CD14-positive monocyte (primary cell): ENCODE data around the gene ASPN. TPM values are rescaled to one million over a fixed set of nuclear protein-coding genes. Genes with fewer than 3 reads are reported as not detected.

ENCODE experiments used
- DNase-seq, 3 donors: peaks; one replicate each; pipeline ENCODE4 v3.0.0-alpha.2; 2011 to 2022
- H2AFZ ChIP-seq: 2 replicates; pipeline ENCODE4 v1.6.0; 2012; ENCODE audit warnings: mild to moderate bottlenecking, low read depth, low read length, inconsistent platforms; ENCODE audit not compliant: insufficient read depth, poor library complexity, severe bottlenecking
- H3K27ac ChIP-seq, 2 donors: 1 replicate in 1 of 2; 2 replicates in 1 of 2; pipeline ENCODE4 v1.5.1; 2012 to 2013; ENCODE audit warnings: low read length in 2 of 2, control low read depth in 1 of 2, inconsistent platforms in 1 of 2, low read depth in 1 of 2, mild to moderate bottlenecking in 1 of 2
- H3K27me3 ChIP-seq, 2 donors: one replicate each; pipeline versions ENCODE4 v1.6.0 to v1.6.1; 2011 to 2013; ENCODE audit warnings: low read length in 2 of 2; ENCODE audit not compliant: control insufficient read depth in 2 of 2, insufficient read depth in 2 of 2
- H3K36me3 ChIP-seq, 2 donors: replicated peaks in 1 of 2; 1 replicate in 1 of 2; 2 replicates in 1 of 2; pipeline versions ENCODE4 v1.5.1 to v1.6.1; 2012 to 2013; ENCODE audit warnings: low read length in 2 of 2, control low read depth in 1 of 2, inconsistent platforms in 1 of 2, mild to moderate bottlenecking in 1 of 2; ENCODE audit not compliant: insufficient read depth in 2 of 2, control insufficient read depth in 1 of 2
- H3K4me1 ChIP-seq, 2 donors: 1 replicate in 1 of 2; 2 replicates in 1 of 2; pipeline versions ENCODE4 v1.5.1 to v1.6.1; 2012 to 2013; ENCODE audit warnings: low read length in 2 of 2, control low read depth in 1 of 2, inconsistent platforms in 1 of 2, mild to moderate bottlenecking in 1 of 2, moderate library complexity in 1 of 2; ENCODE audit not compliant: insufficient read depth in 2 of 2, control insufficient read depth in 1 of 2
- H3K4me2 ChIP-seq: replicated peaks from 2 replicates; pipeline ENCODE3; 2012; ENCODE audit warnings: low read length, moderate library complexity, mild to moderate bottlenecking; ENCODE audit not compliant: poor library complexity, severe bottlenecking; ENCODE audit errors: extremely low read depth
- H3K4me3 ChIP-seq, 3 experiments: fragments of 200-600 bp in 1 of 3; sonication (generic) in 1 of 3; replicated peaks in 1 of 3; 1 replicate in 2 of 3; 2 replicates in 1 of 3; pipeline ENCODE4 v1.5.1; 2011 to 2013; ENCODE audit warnings: low read length in 3 of 3, mild to moderate bottlenecking in 3 of 3, control low read depth in 2 of 3, low read depth in 2 of 3, inconsistent platforms in 1 of 3, moderate library complexity in 1 of 3
- H3K79me2 ChIP-seq: 2 replicates; pipeline ENCODE4 v1.6.0; 2012; ENCODE audit warnings: mild to moderate bottlenecking, control low read depth, inconsistent platforms, low read length, moderate library complexity; ENCODE audit not compliant: insufficient read depth
- H3K9ac ChIP-seq: 2 replicates; pipeline ENCODE4 v1.6.0; 2017; ENCODE audit warnings: low read length, mild to moderate bottlenecking; ENCODE audit not compliant: insufficient read depth, poor library complexity, severe bottlenecking
- H3K9me3 ChIP-seq, 2 donors: replicated peaks in 1 of 2; 1 replicate in 1 of 2; 2 replicates in 1 of 2; pipeline versions ENCODE4 v1.5.1 to v1.6.1; 2012 to 2013; ENCODE audit warnings: low read length in 2 of 2, control low read depth in 1 of 2; ENCODE audit not compliant: control insufficient read depth in 1 of 2, insufficient read depth in 1 of 2
- H4K20me1 ChIP-seq: 2 replicates; pipeline ENCODE4 v1.6.0; 2012; ENCODE audit warnings: mild to moderate bottlenecking, low read length, control low read depth, moderate library complexity; ENCODE audit not compliant: insufficient read depth
- H3K27ac Mint-ChIP-seq, 7 donors: one replicate each; pipeline ENCODE4 v1.8.0; 2020; ENCODE audit warnings: mild to moderate bottlenecking in 7 of 7, mixed read lengths in 7 of 7, moderate library complexity in 6 of 7, inconsistent platforms in 2 of 7
- H3K27me3 Mint-ChIP-seq, 3 donors: one replicate each; pipeline ENCODE4 v1.8.0; 2021 to 2022; ENCODE audit warnings: low read depth in 3 of 3, mild to moderate bottlenecking in 3 of 3, mixed read lengths in 3 of 3, moderate library complexity in 3 of 3, inconsistent platforms in 1 of 3
- H3K36me3 Mint-ChIP-seq, 2 donors: one replicate each; pipeline ENCODE4 v1.8.0; 2020; ENCODE audit warnings: mixed read lengths in 2 of 2, inconsistent platforms in 1 of 2, mild to moderate bottlenecking in 1 of 2
- H3K4me1 Mint-ChIP-seq: one replicate; pipeline ENCODE4 v1.8.0; 2020; ENCODE audit warnings: mild to moderate bottlenecking, mixed read lengths
- H3K4me3 Mint-ChIP-seq, 2 donors: one replicate each; pipeline ENCODE4 v1.8.0; 2020; ENCODE audit warnings: mild to moderate bottlenecking in 2 of 2, mixed read lengths in 2 of 2, moderate library complexity in 1 of 2
- H3K9me3 Mint-ChIP-seq, 7 donors: one replicate each; pipeline ENCODE4 v1.8.0; 2020 to 2022; ENCODE audit warnings: mixed read lengths in 7 of 7, mild to moderate bottlenecking in 6 of 7, moderate library complexity in 6 of 7, inconsistent platforms in 2 of 7
- CTCF ChIP-seq: fragments of 200-600 bp; IDR thresholded peaks from one replicate; pipeline ENCODE4 v1.8.0; 2022; ENCODE audit warnings: antibody characterized with exemption, mild to moderate bottlenecking
- WGBS: methylation state at CpG from one replicate; pipeline ENCODE4 v1.1.5; 2013; ENCODE audit warnings: missing lambda C conversion rate; ENCODE audit not compliant: insufficient coverage; 5-methylcytosine and 5-hydroxymethylcytosine counted together
- intact Hi-C, 2 donors: fragments of 100-400 bp; cut with micrococcal nuclease; formaldehyde crosslinking; loops; one replicate each; pipeline versions ENCODE4 v1.15.0 to v1.15.1; 2023
- polyA plus RNA-seq, 3 donors: library from polyadenylated mRNA; depleted of rRNA in 1 of 3; unstranded in 2 of 3; stranded (reverse) in 1 of 3; fragments of 300-500 nt in 2 of 3; fragments of >200 nt in 1 of 3; fragmentation: Illumina TruSeq in 2 of 3; gene quantifications; 1 replicate in 2 of 3; 2 replicates in 1 of 3; pipeline ENCODE4 v1.2.3, GENCODE V29; 2012 to 2021

The ASPN gene
- polyA plus RNA-seq, 3 donors = not detected

GRCh38 chr9:92527832-92528521 lies 45.7 kb upstream of the ASPN start:
- Mint-ChIP-seq H3K27ac (no peak overlapping the region), H3K27me3 (no peaks in the 10 kb centered on the region), H3K9me3 (peaks cover 0 to 3% (median 1%) of the 10 kb centered on the region in 7 donors), H3K36me3 (peaks cover 5 to 7% of the 10 kb centered on the region in 2 donors), H3K4me3 (no peak overlapping the region), H3K4me1 (no peaks in the 10 kb centered on the region)
- Histone ChIP-seq H3K36me3 (no peaks in the 10 kb centered on the region), H3K4me1 (no peaks in the 10 kb centered on the region), H3K27me3 (no peaks in the 10 kb centered on the region), H3K79me2 (no peaks in the 10 kb centered on the region), H3K4me2 (no peak overlapping the region), H3K9ac (no peak overlapping the region), H3K4me3 (no peak overlapping the region), H4K20me1 (no peaks in the 10 kb centered on the region), H2AFZ (no peak overlapping the region), H3K9me3 (no peaks in the 10 kb centered on the region), H3K27ac (no peak overlapping the region)
- DNase-seq = no peak
- no peak for TF ChIP-seq CTCF
- intact Hi-C loops = no loop called here
- 89% methylated on average over 1 of the region's 4 CpGs for WGBS

DNA sequence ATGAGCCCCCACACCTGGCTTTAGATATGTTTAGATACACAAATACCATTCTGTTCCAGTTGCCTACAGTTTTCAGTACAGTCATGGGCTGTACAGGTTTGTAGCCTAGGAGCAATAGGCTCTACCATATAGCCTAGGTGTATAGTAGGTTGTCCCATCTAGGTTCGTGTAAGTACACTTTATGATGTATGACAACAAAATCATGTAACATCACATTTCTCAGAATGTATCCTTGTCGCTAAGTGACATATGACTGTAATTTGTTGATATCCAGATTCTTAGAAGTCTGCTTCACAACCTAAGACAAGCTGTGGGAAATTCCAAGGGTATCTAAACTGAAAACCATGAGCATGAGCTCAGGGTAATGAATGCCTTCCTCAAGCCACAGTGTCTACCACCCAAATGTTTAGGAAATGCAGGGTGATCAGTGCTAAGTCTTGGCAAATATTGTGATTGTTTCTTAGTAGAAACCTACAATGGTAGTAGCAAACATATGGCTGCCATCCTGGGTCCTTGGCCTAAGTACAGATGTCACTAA lies 45.1 kb upstream of the ASPN start:
- Mint-ChIP-seq H3K4me1 (no peaks in the 10 kb centered on the region), H3K27ac (no peak overlapping the region), H3K9me3 (peaks cover 0 to 2% (median 1%) of the 10 kb centered on the region in 7 donors), H3K27me3 (no peaks in the 10 kb centered on the region), H3K4me3 (no peak overlapping the region), H3K36me3 (peaks cover 5 to 7% of the 10 kb centered on the region in 2 donors)
- DNase-seq = no peak
- H3K36me3 ChIP-seq = no peaks in the 10 kb centered on the region
- H3K9me3 ChIP-seq = no peaks in the 10 kb centered on the region
- WGBS = 100% methylated on average over 1 of the region's 2 CpGs
- no peaks in the 10 kb centered on the region for H4K20me1 ChIP-seq
- H3K4me1 ChIP-seq = no peaks in the 10 kb centered on the region
- H3K79me2 ChIP-seq = no peaks in the 10 kb centered on the region
- no peak overlapping the region for H2AFZ ChIP-seq
- no peaks in the 10 kb centered on the region for H3K27me3 ChIP-seq
- no peak overlapping the region for H3K4me3 ChIP-seq
- TF ChIP-seq CTCF = no peak
- intact Hi-C loops = no loop called here
- no peak overlapping the region for H3K27ac ChIP-seq
- no peak overlapping the region for H3K9ac ChIP-seq
- no peak overlapping the region for H3K4me2 ChIP-seq
